ENCODE data around the gene SMC2.

Gene SMC2

GRCh38 chr9:104142799-104143549 is 48.9 kb downstream of the SMC2 start:
- DNase-seq (ENCODE audit: low spot score in 2 of 2) = no peak
- H3K9me3 Mint-ChIP-seq = no peaks in the 10 kb centered on the region
- no peak overlapping the region for H3K27ac Mint-ChIP-seq
- no peaks in the 10 kb centered on the region for H3K4me1 Mint-ChIP-seq
- no peaks in the 10 kb centered on the region for H3K27me3 Mint-ChIP-seq
- ATAC-seq (ENCODE audit: low read depth) = no peak
- peaks cover 11% of the 10 kb centered on the region for H3K36me3 Mint-ChIP-seq
- H3K4me3 Mint-ChIP-seq = no peak overlapping the region

GRCh38 chr9:104143550-104143910 is 49.4 kb downstream of the SMC2 start:
- peaks cover 11% of the 10 kb centered on the region for H3K36me3 Mint-ChIP-seq
- no peak for DNase-seq (ENCODE audit: low spot score in 2 of 2)
- no peak for ATAC-seq (ENCODE audit: low read depth)
- H3K4me1 Mint-ChIP-seq = no peaks in the 10 kb centered on the region
- H3K27me3 Mint-ChIP-seq = no peaks in the 10 kb centered on the region
- no peak overlapping the region for H3K4me3 Mint-ChIP-seq
- H3K27ac Mint-ChIP-seq = no peak overlapping the region
- no peaks in the 10 kb centered on the region for H3K9me3 Mint-ChIP-seq

GRCh38 chr9:104144336-104144735 is 50.2 kb downstream of the SMC2 start:
- ATAC-seq (ENCODE audit: low read depth) = no peak
- DNase-seq (ENCODE audit: low spot score in 2 of 2) = no peak
- Mint-ChIP-seq H3K9me3 (no peaks in the 10 kb centered on the region), H3K27me3 (no peaks in the 10 kb centered on the region), H3K36me3 (peaks cover 8% of the 10 kb centered on the region), H3K27ac (no peak overlapping the region), H3K4me1 (no peaks in the 10 kb centered on the region), H3K4me3 (no peak overlapping the region)

- Mint-ChIP-seq H3K27ac (no peak overlapping the region), H3K9me3 (peaks cover 6% of the 10 kb centered on the region), H3K36me3 (no peaks in the 10 kb centered on the region), H3K4me3 (no peak overlapping the region), H3K27me3 (no peaks in the 10 kb centered on the region), H3K4me1 (no peaks in the 10 kb centered on the region)
- ATAC-seq (ENCODE audit: low read depth) (no peak), DNase-seq (ENCODE audit: low spot score in 2 of 2) (no peak)
Observed at GRCh38 chr9:104173067-104173466, 79.0 kb downstream of the SMC2 start.

DNA sequence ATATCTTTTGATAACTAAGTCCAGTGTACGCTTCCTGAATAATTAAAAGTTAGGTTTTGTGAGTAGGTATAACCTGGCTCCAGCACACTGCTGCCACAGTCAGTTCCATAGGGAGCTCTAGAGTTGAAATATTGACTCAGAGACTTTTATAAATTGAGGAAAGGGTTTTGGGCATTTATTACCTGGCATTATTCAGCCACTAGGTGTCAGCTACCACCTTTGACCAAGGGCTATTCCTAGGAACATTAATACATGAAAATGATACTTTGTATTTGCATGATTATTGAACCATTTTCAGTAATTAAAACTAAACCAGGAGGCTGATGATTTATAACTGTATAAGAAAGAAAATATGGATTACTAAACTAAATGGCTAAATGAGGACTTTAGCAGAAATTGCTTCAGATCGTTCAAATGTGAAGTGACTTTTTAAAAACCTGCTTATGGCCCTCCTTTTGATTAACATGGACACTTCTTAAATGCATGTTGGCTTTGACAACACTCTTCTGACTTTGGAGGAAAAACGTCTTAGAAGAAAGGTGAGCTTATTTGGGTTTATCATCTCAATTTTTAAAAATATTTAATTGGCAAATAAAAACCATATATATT is 83.0 kb downstream of the SMC2 start:
- no peak overlapping the region for H3K4me3 Mint-ChIP-seq
- DNase-seq (ENCODE audit: low spot score in 2 of 2) (no peak), ATAC-seq (ENCODE audit: low read depth) (no peak)
- no peak overlapping the region for H3K27ac Mint-ChIP-seq
- H3K4me1 Mint-ChIP-seq = no peaks in the 10 kb centered on the region
- H3K9me3 Mint-ChIP-seq = no peaks in the 10 kb centered on the region
- no peaks in the 10 kb centered on the region for H3K36me3 Mint-ChIP-seq
- H3K27me3 Mint-ChIP-seq = no peaks in the 10 kb centered on the region

DNA sequence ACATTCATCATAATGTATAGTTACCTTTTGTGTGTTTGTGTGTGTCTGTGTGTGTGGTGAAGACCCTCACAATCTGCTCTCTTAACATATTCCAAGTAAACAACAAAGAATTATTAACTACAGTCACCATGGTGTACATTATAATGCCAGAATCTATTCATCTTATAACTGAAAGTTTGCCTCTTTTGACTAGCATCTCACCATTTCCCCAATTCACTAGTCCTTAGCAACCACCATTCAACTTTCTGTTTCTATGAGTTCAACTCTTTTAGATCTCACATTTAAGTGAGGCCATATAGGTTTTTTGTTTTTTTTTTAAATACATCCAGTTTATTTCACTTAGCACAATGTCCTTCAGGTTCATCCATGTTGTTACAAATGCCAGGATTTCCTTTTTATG is 83.6 kb downstream of the SMC2 start:
- Mint-ChIP-seq H3K4me1 (no peaks in the 10 kb centered on the region), H3K9me3 (no peaks in the 10 kb centered on the region), H3K36me3 (no peaks in the 10 kb centered on the region), H3K27ac (no peak overlapping the region), H3K27me3 (no peaks in the 10 kb centered on the region), H3K4me3 (no peak overlapping the region)
- DNase-seq (ENCODE audit: low spot score in 2 of 2) (no peak), ATAC-seq (ENCODE audit: low read depth) (no peak)
